ENCODE data around the gene HSPA4.
A peak's percentile ranks its signal among the peaks of the same experiment; 100 is the strongest.
"Not testable (repeated sequence)": the region's sequence is repeated elsewhere in the genome, so short reads cannot be mapped to it uniquely, and the experiment has no call there.

The HSPA4 gene

DNA sequence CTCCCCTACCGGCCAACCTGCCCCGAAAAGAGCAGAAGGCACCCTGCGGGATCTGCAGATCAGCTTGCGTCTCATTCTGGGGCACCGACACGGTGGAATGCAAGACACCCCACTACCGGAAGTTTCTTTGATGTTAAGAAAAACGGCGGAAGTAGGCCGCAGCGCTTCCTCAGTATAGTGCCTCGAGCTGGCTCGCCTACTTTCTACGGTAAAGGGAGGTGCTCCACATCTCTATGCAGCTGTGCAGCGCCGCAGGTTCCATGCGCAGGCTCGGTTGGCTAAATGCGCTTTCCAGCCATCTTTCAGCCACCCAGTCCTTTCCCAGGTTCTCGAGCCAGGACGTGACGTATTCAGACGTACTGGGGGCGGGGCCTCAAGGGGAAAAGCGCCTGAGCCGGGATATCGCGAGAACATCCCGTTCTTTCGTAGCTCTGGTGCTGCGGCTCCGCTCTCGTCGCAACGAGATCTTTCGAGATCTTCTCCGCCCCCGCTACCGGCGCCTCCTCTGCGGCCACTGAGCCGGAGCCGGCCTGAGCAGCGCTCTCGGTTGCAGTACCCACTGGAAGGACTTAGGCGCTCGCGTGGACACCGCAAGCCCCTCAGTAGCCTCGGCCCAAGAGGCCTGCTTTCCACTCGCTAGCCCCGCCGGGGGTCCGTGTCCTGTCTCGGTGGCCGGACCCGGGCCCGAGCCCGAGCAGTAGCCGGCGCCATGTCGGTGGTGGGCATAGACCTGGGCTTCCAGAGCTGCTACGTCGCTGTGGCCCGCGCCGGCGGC, at the start of gene HSPA4:
Gene HSPA4, plus strand, starts transcription at position 472 of the 775 bp plus-strand sequence. Its CDS starts 238 bp downstream, at position 710.
- H3K4me3 ChIP-seq (ENCODE audit: low read depth, low read length), result peak within 1 kb of the TSS; percentile 82
- DNase-seq (ENCODE audit: low read depth), result peak; percentile 99
- TF ChIP-seq, protein P1, sequence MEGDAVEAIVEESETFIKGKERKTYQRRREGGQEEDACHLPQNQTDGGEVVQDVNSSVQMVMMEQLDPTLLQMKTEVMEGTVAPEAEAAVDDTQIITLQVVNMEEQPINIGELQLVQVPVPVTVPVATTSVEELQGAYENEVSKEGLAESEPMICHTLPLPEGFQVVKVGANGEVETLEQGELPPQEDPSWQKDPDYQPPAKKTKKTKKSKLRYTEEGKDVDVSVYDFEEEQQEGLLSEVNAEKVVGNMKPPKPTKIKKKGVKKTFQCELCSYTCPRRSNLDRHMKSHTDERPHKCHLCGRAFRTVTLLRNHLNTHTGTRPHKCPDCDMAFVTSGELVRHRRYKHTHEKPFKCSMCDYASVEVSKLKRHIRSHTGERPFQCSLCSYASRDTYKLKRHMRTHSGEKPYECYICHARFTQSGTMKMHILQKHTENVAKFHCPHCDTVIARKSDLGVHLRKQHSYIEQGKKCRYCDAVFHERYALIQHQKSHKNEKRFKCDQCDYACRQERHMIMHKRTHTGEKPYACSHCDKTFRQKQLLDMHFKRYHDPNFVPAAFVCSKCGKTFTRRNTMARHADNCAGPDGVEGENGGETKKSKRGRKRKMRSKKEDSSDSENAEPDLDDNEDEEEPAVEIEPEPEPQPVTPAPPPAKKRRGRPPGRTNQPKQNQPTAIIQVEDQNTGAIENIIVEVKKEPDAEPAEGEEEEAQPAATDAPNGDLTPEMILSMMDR (IDR thresholded peaks at IDR 0.05; ENCODE audit: insufficient read depth, low read depth, low read length, missing control alignments), result no peak

DNA sequence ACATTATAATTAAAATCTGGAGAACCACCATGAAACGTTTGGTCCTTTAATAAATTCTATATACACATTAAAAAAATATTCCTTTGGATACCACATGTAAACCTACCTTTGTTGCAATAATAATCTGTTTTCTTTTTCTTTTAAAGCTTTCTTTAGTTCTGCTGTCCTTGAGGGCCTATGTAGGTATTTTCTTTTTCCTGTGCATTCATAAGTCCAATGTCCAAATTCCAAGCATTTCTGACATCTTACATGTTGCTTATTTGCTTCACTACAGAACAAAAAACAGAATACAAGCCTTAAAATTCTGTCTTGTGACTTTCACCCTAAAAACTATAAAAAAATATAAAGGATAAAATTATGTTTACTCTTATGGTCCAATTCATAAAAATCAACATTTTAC, 45.2 kb upstream of the HSPA4 start:
- DNase-seq (ENCODE audit: low read depth), result no peak

DNA sequence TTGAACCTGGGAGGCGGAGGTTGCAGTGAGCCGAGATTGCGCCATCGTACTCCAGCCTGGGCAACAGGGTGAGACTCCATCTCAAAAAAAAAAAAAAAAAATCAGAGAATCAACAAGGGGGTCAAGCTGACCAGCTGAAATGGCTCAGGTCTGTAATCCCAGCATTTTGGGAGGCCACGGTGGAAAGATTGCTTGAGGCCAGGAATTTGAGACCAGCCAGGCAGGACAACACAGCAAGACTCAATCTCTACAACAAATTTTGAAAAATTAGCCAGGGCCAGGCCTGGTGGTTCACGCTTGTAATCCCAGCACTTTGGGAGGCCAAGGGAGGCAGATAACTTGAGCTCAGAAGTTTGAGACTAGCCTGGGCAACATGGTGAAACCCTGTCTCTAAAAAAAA, 43.4 kb upstream of the HSPA4 start:
- DNase-seq (ENCODE audit: low read depth), result not testable (repeated sequence)

More for the DNA sequence above, 45.2 kb upstream of the HSPA4 start:
- TF ChIP-seq, protein P1 (IDR thresholded peaks at IDR 0.05; ENCODE audit: insufficient read depth, low read depth, low read length, missing control alignments), result no peak
- no peak overlapping the region for H3K4me3 ChIP-seq (ENCODE audit: low read depth, low read length)

DNA sequence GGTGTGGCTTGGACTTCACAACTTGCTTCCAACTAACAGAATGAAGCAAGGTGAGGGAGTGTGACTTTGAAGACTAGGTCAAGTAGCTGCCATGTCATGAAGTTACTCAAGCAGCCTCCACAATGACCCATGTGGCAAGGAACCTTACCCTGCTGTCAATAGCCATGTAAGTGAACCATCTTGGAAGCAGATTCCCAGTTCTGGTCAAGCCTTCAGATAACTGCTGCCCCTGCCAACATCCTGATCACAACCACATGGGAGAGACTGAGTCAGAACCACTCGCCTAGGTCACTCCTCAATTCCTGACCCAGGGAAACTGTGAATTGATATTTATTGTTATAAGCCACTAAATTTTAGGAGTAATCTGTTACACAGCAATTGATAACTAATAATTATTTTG, 36.3 kb upstream of the HSPA4 start:
- TF ChIP-seq, protein P1 (IDR thresholded peaks at IDR 0.05; ENCODE audit: insufficient read depth, low read depth, low read length, missing control alignments), result no peak
- DNase-seq (ENCODE audit: low read depth), result no peak
- no peak overlapping the region for H3K4me3 ChIP-seq (ENCODE audit: low read depth, low read length)

More for the DNA sequence above, 43.4 kb upstream of the HSPA4 start:
- H3K4me3 ChIP-seq (ENCODE audit: low read depth, low read length), result not testable (repeated sequence)

DNA sequence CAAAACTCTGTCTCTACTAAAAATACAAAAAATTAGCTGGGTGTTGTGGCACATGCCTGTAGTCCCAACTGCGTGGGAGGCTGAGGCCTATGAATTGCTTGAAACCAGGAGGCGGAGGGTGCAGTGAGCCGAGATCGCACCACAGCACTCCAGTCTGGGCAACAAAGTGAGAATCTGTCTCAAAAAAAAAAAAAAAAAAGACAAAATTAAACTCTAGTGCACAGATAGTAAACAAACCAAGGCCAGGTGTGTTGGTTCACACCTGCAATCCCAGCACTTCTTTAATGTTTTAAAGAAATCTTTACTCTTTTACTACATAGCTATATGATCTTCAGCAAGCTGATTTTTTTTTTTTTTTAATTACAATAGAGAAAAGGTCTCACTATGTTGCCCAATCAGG, 33.8 kb upstream of the HSPA4 start:
- no peak for DNase-seq (ENCODE audit: low read depth)
- no peak overlapping the region for H3K4me3 ChIP-seq (ENCODE audit: low read depth, low read length)
- TF ChIP-seq, protein P1 (IDR thresholded peaks at IDR 0.05; ENCODE audit: insufficient read depth, low read depth, low read length, missing control alignments), result no peak

DNA sequence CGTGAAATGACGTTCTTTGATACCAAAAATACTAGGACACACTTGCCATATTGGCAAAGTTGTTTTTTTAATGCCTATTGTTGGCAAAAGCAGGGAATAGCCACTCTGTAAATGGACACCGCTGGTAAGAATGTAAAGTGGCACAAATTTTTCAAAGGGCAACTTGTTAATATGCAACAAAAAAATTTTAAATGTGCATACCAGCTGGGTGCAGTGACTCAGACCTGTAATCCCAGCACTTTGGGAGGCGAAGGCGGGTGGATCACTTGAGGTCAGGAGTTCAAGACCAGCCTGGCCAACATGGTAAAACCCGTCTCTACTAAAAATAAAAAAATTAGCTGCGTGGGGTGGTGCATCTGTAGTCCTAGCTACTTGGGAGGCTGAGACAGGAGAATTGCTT, 32.3 kb upstream of the HSPA4 start:
- DNase-seq (ENCODE audit: low read depth); H3K4me3 ChIP-seq (ENCODE audit: low read depth, low read length): not testable (repeated sequence)

DNA sequence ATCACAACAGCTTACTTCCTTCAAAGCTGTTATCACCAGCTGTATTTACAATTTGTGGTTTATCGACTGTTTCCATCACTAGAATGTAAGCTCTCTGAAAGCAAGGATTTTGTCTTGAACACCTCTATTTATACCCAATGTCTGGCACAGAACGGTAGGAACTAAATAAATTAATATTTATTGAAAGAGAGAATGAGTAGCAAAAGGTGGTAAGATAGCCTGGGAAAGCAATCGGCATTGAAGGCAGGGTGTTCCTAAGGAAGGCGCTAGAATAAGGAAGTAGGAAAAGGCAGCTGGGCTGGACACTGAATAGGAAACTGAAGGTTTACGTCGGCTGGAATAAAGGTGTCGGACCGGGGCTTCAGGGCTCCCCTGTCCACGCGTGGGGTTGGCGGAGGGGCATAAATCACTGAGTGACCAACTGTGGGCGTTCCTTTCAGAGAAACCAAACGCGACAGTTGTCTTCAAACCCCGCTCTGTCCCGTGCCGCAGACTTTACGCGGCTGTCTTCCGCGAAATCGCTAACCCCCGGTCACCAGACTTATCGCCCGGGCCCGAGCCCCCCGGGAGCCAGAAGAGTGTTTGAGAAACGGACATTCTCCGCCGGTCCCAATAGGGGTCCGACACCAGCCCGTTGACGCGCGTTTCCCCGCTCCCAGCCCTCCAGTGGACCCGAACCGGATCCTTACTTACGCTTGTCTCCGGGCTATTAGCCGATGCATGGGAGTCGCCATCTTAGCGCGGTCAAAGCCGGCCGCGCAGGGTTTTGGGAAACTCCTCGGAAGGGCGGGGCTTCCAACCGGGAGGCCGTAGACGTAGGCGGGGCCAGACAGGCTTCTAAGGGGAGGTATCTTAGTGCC, 25.8 kb upstream of the HSPA4 start, which contains the start of gene ZCCHC10:
Gene ZCCHC10, minus strand, starts transcription at position 746 of the 860 bp plus-strand sequence. Its CDS starts 12 bp downstream, at position 734.
- DNase-seq (ENCODE audit: low read depth), result peak; percentile 94
- peak within 1 kb of the TSS; percentile 92 for H3K4me3 ChIP-seq (ENCODE audit: low read depth, low read length)
- TF ChIP-seq, protein P1 (IDR thresholded peaks at IDR 0.05; ENCODE audit: insufficient read depth, low read depth, low read length, missing control alignments), result no peak
